Measurements from ENCODE around the gene QPRT. TPM values are rescaled to one million over a fixed set of nuclear protein-coding genes. Genes with fewer than 3 reads are reported as not detected.

QPRT gene
- total and polyA plus RNA-seq, 2 of the 13 experiments (the other 11 are each of a cell fraction or from before 2014, with no cell fraction given), result 130 to 218 TPM

DNA sequence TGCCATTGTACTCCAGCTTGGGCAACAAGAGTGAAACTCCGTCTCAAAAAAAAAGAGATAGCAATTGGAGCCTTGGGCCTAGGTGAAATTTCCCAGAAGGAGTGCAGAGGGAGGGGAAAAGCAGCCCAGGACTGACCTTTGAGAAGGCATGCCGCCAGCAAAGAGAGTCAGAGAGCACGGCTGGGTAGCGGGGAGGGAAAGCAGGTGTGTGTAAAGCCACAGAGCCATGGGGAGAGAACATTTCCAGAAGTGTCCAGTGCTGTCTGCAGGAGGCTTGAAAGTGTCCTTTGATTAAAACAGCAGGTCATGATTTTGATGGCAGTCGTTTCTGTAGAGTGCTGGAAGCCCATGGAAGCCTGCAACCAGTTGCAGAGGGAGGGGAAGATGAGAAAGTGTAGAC lies 58.7 kb downstream of the QPRT start (continued):
- TF ChIP-seq, protein P1, sequence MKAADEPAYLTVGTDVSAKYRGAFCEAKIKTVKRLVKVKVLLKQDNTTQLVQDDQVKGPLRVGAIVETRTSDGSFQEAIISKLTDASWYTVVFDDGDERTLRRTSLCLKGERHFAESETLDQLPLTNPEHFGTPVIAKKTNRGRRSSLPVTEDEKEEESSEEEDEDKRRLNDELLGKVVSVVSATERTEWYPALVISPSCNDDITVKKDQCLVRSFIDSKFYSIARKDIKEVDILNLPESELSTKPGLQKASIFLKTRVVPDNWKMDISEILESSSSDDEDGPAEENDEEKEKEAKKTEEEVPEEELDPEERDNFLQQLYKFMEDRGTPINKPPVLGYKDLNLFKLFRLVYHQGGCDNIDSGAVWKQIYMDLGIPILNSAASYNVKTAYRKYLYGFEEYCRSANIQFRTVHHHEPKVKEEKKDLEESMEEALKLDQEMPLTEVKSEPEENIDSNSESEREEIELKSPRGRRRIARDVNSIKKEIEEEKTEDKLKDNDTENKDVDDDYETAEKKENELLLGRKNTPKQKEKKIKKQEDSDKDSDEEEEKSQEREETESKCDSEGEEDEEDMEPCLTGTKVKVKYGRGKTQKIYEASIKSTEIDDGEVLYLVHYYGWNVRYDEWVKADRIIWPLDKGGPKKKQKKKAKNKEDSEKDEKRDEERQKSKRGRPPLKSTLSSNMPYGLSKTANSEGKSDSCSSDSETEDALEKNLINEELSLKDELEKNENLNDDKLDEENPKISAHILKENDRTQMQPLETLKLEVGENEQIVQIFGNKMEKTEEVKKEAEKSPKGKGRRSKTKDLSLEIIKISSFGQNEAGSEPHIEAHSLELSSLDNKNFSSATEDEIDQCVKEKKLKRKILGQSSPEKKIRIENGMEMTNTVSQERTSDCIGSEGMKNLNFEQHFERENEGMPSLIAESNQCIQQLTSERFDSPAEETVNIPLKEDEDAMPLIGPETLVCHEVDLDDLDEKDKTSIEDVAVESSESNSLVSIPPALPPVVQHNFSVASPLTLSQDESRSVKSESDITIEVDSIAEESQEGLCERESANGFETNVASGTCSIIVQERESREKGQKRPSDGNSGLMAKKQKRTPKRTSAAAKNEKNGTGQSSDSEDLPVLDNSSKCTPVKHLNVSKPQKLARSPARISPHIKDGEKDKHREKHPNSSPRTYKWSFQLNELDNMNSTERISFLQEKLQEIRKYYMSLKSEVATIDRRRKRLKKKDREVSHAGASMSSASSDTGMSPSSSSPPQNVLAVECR (CRISPR knock-in tag; IDR thresholded peaks at IDR 0.05; ENCODE audit: borderline replicate concordance), result 0 out of 2 replicates have a peak, but pooled peaks have one; percentile 18
- TF ChIP-seq ZNF674 (CRISPR knock-in tag; IDR thresholded peaks at IDR 0.05; ENCODE audit: low read depth) (no peak), SMYD3 (CRISPR knock-in tag; IDR thresholded peaks at IDR 0.05) (no peak)

DNA sequence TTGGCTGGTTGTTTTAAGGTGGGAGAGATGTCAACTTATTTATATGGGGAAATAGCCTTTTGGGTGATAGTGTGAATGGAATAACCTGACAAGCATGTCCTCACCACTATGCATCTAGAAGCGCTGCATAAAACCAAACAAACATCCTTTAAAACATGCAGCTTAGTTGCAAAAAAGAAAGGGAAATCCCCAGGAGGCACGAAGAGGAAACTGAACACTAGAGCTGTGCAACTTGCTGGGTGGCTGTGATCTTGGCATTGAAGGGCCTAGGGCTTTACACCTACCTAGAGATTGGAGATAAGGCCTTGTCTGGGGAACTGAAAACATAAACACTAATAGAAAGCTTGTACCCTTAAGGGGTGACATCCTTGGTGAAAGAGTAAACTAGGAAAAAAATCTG lies 59.5 kb downstream of the QPRT start:
- ChIA-PET POLR2A (interaction anchor here (1.3 kb wide), 1 partner anchor 91 kb away, joined by 3 read pairs; no protein-coding TSS in a partner anchor), CTCF (ENCODE audit: low intra/inter-chr PET ratio, low total read pairs) (interaction anchor here (1.3 kb wide), 1 partner anchor 78 kb away, joined by 3 read pairs; no protein-coding TSS in a partner anchor)
- ATAC-seq (no peak), DNase-seq (ENCODE audit: low spot score) (no peak), FAIRE-seq (no peak)
- 2% methylated on average over 2 of the region's 2 CpGs for whole genome bisulfite sequencing (ENCODE audit: low lambda C conversion rate)
- H3K4me2 ChIP-seq (ENCODE audit: low read depth, low read length), result peak overlapping the region; percentile 37; the same call in 1 of the 2 replicates
- intact Hi-C loops (cut with micrococcal nuclease; ENCODE audit: unreplicated experiment) (loop anchor here (5.0 kb wide), 1 partner anchor 54 kb away; the partner anchor contains the start of gene KIF22), in situ Hi-C loops (cut with HindIII; ENCODE audit: extremely low pct_ligation_motif_present, low pct_unique_long_range_greater_than_20kb) (no loop called here)
- no peak overlapping the region for H2AFZ ChIP-seq (ENCODE audit: low read length)
- no peak overlapping the region for H3K27ac ChIP-seq (ENCODE audit: extremely low read length, insufficient read depth, low read length)
- no peak for TF ChIP-seq ESRRA (CRISPR knock-in tag; IDR thresholded peaks at IDR 0.05; ENCODE audit: low read depth)
- no peak for TF ChIP-seq ZMYM4 (CRISPR knock-in tag; IDR thresholded peaks at IDR 0.05)
- TF ChIP-seq JUNB (CRISPR knock-in tag; IDR thresholded peaks at IDR 0.05; ENCODE audit: borderline replicate concordance), result no peak
- TF ChIP-seq SATB2 (CRISPR knock-in tag; IDR thresholded peaks at IDR 0.05), result no peak
- TF ChIP-seq, protein P2, sequence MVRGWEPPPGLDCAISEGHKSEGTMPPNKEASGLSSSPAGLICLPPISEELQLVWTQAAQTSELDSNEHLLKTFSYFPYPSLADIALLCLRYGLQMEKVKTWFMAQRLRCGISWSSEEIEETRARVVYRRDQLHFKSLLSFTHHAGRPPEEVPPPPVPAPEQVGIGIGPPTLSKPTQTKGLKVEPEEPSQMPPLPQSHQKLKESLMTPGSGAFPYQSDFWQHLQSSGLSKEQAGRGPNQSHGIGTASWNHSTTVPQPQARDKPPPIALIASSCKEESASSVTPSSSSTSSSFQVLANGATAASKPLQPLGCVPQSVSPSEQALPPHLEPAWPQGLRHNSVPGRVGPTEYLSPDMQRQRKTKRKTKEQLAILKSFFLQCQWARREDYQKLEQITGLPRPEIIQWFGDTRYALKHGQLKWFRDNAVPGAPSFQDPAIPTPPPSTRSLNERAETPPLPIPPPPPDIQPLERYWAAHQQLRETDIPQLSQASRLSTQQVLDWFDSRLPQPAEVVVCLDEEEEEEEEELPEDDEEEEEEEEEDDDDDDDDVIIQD (CRISPR knock-in tag; IDR thresholded peaks at IDR 0.05; ENCODE audit: low read depth), result no peak
- TF ChIP-seq, protein P3, sequence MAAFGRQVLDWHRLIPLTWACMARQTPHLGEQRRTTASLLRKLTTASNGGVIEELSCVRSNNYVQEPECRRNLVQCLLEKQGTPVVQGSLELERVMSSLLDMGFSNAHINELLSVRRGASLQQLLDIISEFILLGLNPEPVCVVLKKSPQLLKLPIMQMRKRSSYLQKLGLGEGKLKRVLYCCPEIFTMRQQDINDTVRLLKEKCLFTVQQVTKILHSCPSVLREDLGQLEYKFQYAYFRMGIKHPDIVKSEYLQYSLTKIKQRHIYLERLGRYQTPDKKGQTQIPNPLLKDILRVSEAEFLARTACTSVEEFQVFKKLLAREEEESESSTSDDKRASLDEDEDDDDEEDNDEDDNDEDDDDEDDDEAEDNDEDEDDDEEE (CRISPR knock-in tag; IDR thresholded peaks at IDR 0.05), result no peak
- no peak for TF ChIP-seq ZNF83 (CRISPR knock-in tag; IDR thresholded peaks at IDR 0.05; ENCODE audit: borderline replicate concordance)
- H3K27me3 ChIP-seq (ENCODE audit: control insufficient read depth in 1 of 2, insufficient read depth in 2 of 2, low read length in 2 of 2), result peaks cover 0 to 1% of the 10 kb centered on the region in 2 experiments; a peak in 3 of 5 replicates
- no peak overlapping the region for H3K4me3 ChIP-seq (replicated peaks in 1 of 3; ENCODE audit: insufficient read depth in 1 of 3, low read depth in 2 of 3, low read length in 3 of 3)
- H4K20me1 ChIP-seq (ENCODE audit: insufficient read depth, low read length), result no peaks in the 10 kb centered on the region
- no peaks in the 10 kb centered on the region for H3K79me2 ChIP-seq (ENCODE audit: insufficient read depth, low read length)
- no peaks in the 10 kb centered on the region for H3K9me3 ChIP-seq (ENCODE audit: low read length)
- H3K36me3 ChIP-seq (replicated peaks in 1 of 2; ENCODE audit: control insufficient read depth in 1 of 2, insufficient read depth in 2 of 2, low read length in 2 of 2), result no peaks in the 10 kb centered on the region
- no peak overlapping the region for H3K9ac ChIP-seq (ENCODE audit: insufficient read depth, low read depth, low read length)
- peaks cover 75% of the 10 kb centered on the region for H3K4me1 ChIP-seq (ENCODE audit: insufficient read depth, low read length)
- BruUV-seq (replicated peaks), result no TSS peak
